GM12878 (cell line): ENCODE measurements around the gene SPRY1. TPM values are rescaled to one million over a fixed set of nuclear protein-coding genes. Genes with fewer than 3 reads are reported as not detected.

Experiments
- ATAC-seq: fragments of 200-7000 bp; cut with Tn5 transposase; 3 replicates; pipeline ENCODE4 v1.9.1; 2020; ENCODE audit warnings: mild to moderate bottlenecking, moderate library complexity
- BruUV-seq: library from RNA; stranded (reverse); fragments of 400-500 nt; replicated peaks from 2 replicates; lab custom pipeline; 2021; lab: Mats Ljungman, UMichigan
- CTCF ChIA-PET: fragments of 300-600 bp; sonication (Branson Sonifier 250); formaldehyde crosslinking; extraction: SDS; loops from one replicate; lab custom pipeline; 2021; ENCODE audit warnings: inconsistent platforms; lab: Yijun Ruan, JAX
- POLR2A ChIA-PET: fragments of 350-600 bp; formaldehyde crosslinking; extraction: SDS; loops from one replicate; lab custom pipeline; 2021; ENCODE audit warnings: inconsistent platforms; lab: Charles Lee
- RAD21 ChIA-PET: fragments of 300-600 bp; sonication (Branson Sonifier 250); formaldehyde crosslinking; loops from one replicate; lab custom pipeline; 2023; ENCODE audit warnings: antibody characterized with exemption; ENCODE audit not compliant: unreplicated experiment; lab: Charles Lee
- SMC1A ChIA-PET: fragments of 300-600 bp; sonication (Branson Sonifier 250); formaldehyde crosslinking; loops from one replicate; lab custom pipeline; 2023; ENCODE audit not compliant: unreplicated experiment, uncharacterized antibody; lab: Charles Lee
- DNase-seq: peaks from one replicate; pipeline ENCODE4 v3.0.0-alpha.2; 2011; ENCODE audit warnings: low read depth, low spot score
- FAIRE-seq: peaks from 3 replicates; lab custom pipeline; 2011; peaks lifted over from hg19 to GRCh38; lab: Jason Lieb, UNC
- H2AFZ ChIP-seq: 2 replicates; pipeline ENCODE4 v1.6.0; 2011; ENCODE audit warnings: low read depth, low read length, control low read depth; ENCODE audit not compliant: control insufficient read depth
- H3K27ac ChIP-seq: 2 replicates; pipeline ENCODE4 v1.5.1; 2011; ENCODE audit warnings: control low read depth; ENCODE audit not compliant: control insufficient read depth, insufficient read depth
- H3K27me3 ChIP-seq, 2 experiments: replicated peaks in 1 of 2; 2 replicates each; pipeline versions ENCODE4 v1.6.0 to v1.6.1; 2011; ENCODE audit warnings: low read length in 1 of 2; ENCODE audit not compliant: control insufficient read depth in 2 of 2, insufficient read depth in 2 of 2
- H3K36me3 ChIP-seq, 2 experiments: 2 replicates each; pipeline ENCODE4 v1.5.1; 2011; ENCODE audit warnings: low read length in 1 of 2; ENCODE audit not compliant: control insufficient read depth in 2 of 2, insufficient read depth in 2 of 2
- H3K4me1 ChIP-seq: 2 replicates; pipeline ENCODE4 v1.6.1; 2011; ENCODE audit warnings: mild to moderate bottlenecking, low read length, moderate library complexity, mixed read lengths; ENCODE audit not compliant: control insufficient read depth, insufficient read depth
- H3K4me2 ChIP-seq: 2 replicates; pipeline ENCODE4 v1.6.0; 2011; ENCODE audit warnings: control low read depth; ENCODE audit not compliant: control insufficient read depth, insufficient read depth
- H3K4me3 ChIP-seq: fragments of 200-600 bp; sonication (generic); 2 replicates; pipeline ENCODE4 v1.5.1; 2016
- H3K79me2 ChIP-seq: 2 replicates; pipeline ENCODE4 v1.6.0; 2011; ENCODE audit warnings: low read length; ENCODE audit not compliant: control insufficient read depth, insufficient read depth
- H3K9ac ChIP-seq: 2 replicates; pipeline ENCODE4 v1.8.0; 2011; ENCODE audit warnings: low read length, control low read depth, mixed read lengths; ENCODE audit not compliant: control insufficient read depth, insufficient read depth
- H3K9me3 ChIP-seq: replicated peaks from 3 replicates; pipeline ENCODE4 v1.5.1; 2011; ENCODE audit warnings: mild to moderate bottlenecking, low read length; ENCODE audit not compliant: control insufficient read depth, insufficient read depth
- H4K20me1 ChIP-seq: 2 replicates; pipeline ENCODE4 v1.6.0; 2011; ENCODE audit not compliant: control insufficient read depth, insufficient read depth
- CHD2 ChIP-seq: IDR thresholded peaks from 2 replicates; pipeline ENCODE4 v1.6.1; 2011; ENCODE audit warnings: low read depth, low read length, improper control_type of control experiment, borderline replicate concordance
- CREM ChIP-seq: IDR thresholded peaks from 2 replicates; pipeline ENCODE4 v1.6.1; 2014; ENCODE audit warnings: antibody characterized with exemption, low read depth
- FOXM1 ChIP-seq: IDR thresholded peaks from 2 replicates; pipeline ENCODE4 v1.6.1; 2012; ENCODE audit warnings: low read depth, mild to moderate bottlenecking, inconsistent platforms, low read length, moderate library complexity
- KAT2A ChIP-seq: conservative IDR thresholded peaks from 2 replicates; pipeline ENCODE4 v1.6.1; 2011; ENCODE audit warnings: low read depth, low read length; ENCODE audit not compliant: control insufficient read depth
- MEF2B ChIP-seq: fragments of 450-650 bp; IDR thresholded peaks from 2 replicates; pipeline ENCODE4 v1.6.1; 2018; ENCODE audit warnings: mild to moderate bottlenecking, moderate library complexity; ENCODE audit not compliant: partially characterized antibody, poor library complexity, severe bottlenecking
- NFIC ChIP-seq: IDR thresholded peaks from 2 replicates; pipeline ENCODE4 v1.6.1; 2012; ENCODE audit warnings: low read depth, mild to moderate bottlenecking, inconsistent platforms, low read length, moderate library complexity
- YBX1 ChIP-seq: fragments of 450-650 bp; IDR thresholded peaks from 2 replicates; pipeline ENCODE4 v1.6.1; 2016; ENCODE audit warnings: antibody characterized with exemption
- WGBS: methylation state at CpG from one replicate; pipeline ENCODE4 v1.1.6; 2016; ENCODE audit warnings: low lambda C conversion rate; ENCODE audit not compliant: insufficient replicate concordance, insufficient coverage; ENCODE audit errors: missing lambda C conversion rate; 5-methylcytosine and 5-hydroxymethylcytosine counted together
- in situ Hi-C: fragments of 300-500 bp; cut with MboI; formaldehyde crosslinking; loops from 9 replicates; pipeline ENCODE4 v1.14.3; 2018; ENCODE audit warnings: mixed read lengths
- intact Hi-C: fragments of 100-400 bp; cut with micrococcal nuclease; formaldehyde crosslinking; loops from one replicate; pipeline ENCODE4 v1.14.2; 2022; ENCODE audit not compliant: unreplicated experiment
- polyA plus RNA-seq, 11 experiments: library from polyadenylated mRNA; depleted of rRNA in 4 of 11; unstranded in 6 of 11; stranded (reverse) in 5 of 11; fragments of >200 nt; fragmentation: Nextera tagmentation in 4 of 11; fragmentation: Illumina TruSeq in 1 of 11; extraction: Ambion mirVana in 4 of 11; extraction: Trizol in 1 of 11; gene quantifications; 1 replicate in 1 of 11; 2 replicates in 10 of 11; pipeline versions ENCODE4 v1.2.1 to v1.2.3, GENCODE V29; 2011 to 2016; ENCODE audit warnings: inconsistent platforms in 2 of 11, missing spikeins in 2 of 11, low read depth in 1 of 11
- total RNA-seq, 4 experiments: library from RNA; depleted of rRNA in 3 of 4; stranded (reverse); fragments of >200 nt in 3 of 4; fragmentation: Illumina TruSeq in 1 of 4; extraction: Trizol in 1 of 4; gene quantifications; 2 replicates each; pipeline versions ENCODE4 v1.2.1 to v1.2.3, GENCODE V29; 2013 to 2021
- TF ChIP-seq, protein P1 (sequence below): IDR thresholded peaks from 2 replicates; pipeline ENCODE4 v1.6.1; 2011; ENCODE audit warnings: mild to moderate bottlenecking, low read depth, low read length, moderate library complexity; ENCODE audit not compliant: insufficient replicate concordance

SPRY1 gene
- total and polyA plus RNA-seq, 10 of the 15 experiments (the other 5 are each of a cell fraction or from before 2014, with no cell fraction given), result 0.05 to 5.7 (median 0.23) TPM; not detected in 2

- POLR2A ChIA-PET, result no interaction called here
- in situ Hi-C loops, result no loop called here
These were observed 38.9 kb downstream of the SPRY1 start for GRCh38 chr4:123435246-123436113.

More at GRCh38 chr4:123435246-123436113, 38.9 kb downstream of the SPRY1 start:
- Histone ChIP-seq H3K27me3 (no peaks in the 10 kb centered on the region), H3K4me1 (no peaks in the 10 kb centered on the region), H3K9me3 (no peaks in the 10 kb centered on the region), H3K4me2 (no peak overlapping the region), H3K4me3 (no peak overlapping the region), H3K9ac (no peak overlapping the region), H3K79me2 (no peaks in the 10 kb centered on the region), H4K20me1 (no peaks in the 10 kb centered on the region), H2AFZ (no peak overlapping the region), H3K27ac (no peak overlapping the region), H3K36me3 (no peaks in the 10 kb centered on the region)
- BruUV-seq, result no TSS peak
- DNase-seq (no peak), ATAC-seq (no peak), FAIRE-seq (no peak)
- no peak for TF ChIP-seq KAT2A
- TF ChIP-seq, protein P1, sequence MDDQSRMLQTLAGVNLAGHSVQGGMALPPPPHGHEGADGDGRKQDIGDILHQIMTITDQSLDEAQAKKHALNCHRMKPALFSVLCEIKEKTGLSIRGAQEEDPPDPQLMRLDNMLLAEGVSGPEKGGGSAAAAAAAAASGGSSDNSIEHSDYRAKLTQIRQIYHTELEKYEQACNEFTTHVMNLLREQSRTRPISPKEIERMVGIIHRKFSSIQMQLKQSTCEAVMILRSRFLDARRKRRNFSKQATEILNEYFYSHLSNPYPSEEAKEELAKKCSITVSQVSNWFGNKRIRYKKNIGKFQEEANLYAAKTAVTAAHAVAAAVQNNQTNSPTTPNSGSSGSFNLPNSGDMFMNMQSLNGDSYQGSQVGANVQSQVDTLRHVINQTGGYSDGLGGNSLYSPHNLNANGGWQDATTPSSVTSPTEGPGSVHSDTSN, result no peak
- no peak for TF ChIP-seq CREM
- no peak for TF ChIP-seq CHD2
- no peak for TF ChIP-seq YBX1
- TF ChIP-seq NFIC, result no peak
- TF ChIP-seq FOXM1, result no peak
- no peak for TF ChIP-seq MEF2B
- ChIA-PET SMC1A (interaction anchor here (0.7 to 3.1 kb wide), 3 partner anchors 12 to 41 kb away, joined by 3 to 8 read pairs (median 5); no protein-coding TSS in a partner anchor), CTCF (interaction anchor here (0.8 to 1.0 kb wide), 2 partner anchors 9 to 17 kb away, joined by 3 read pairs; no protein-coding TSS in a partner anchor), RAD21 (no interaction called here)
- 74% methylated on average over 43 of the region's 43 CpGs for WGBS
- intact Hi-C loops, result no loop called here
